Occipital lobe (tissue), 2 donors: ENCODE data around the gene CRK. TPM values are rescaled to one million over a fixed set of nuclear protein-coding genes. Genes with fewer than 3 reads are reported as not detected.
"Not testable (repeated sequence)": the region's sequence is repeated elsewhere in the genome, so short reads cannot be mapped to it uniquely, and the experiment has no call there.

Source experiments
- DNase-seq: peaks from one replicate; lab custom pipeline; 2025; lab: John Stamatoyannopoulos, UW
- total RNA-seq: library from RNA; depleted of rRNA; stranded (reverse); fragments of >200 nt; gene quantifications from one replicate; pipeline ENCODE4 v1.2.3, GENCODE V29; 2014

The CRK gene
- total RNA-seq, 1 donor from 2014 or later = 152 TPM

- no peak for DNase-seq
These were observed 12.0 kb upstream of the CRK start for GRCh38 chr17:1467898-1468492.

GRCh38 chr17:1467258-1467657 is 11.2 kb upstream of the CRK start:
- DNase-seq = no peak

GRCh38 chr17:1464186-1464585 is 8.2 kb upstream of the CRK start:
- no peak for DNase-seq

GRCh38 chr17:1462164-1463112 is 6.4 kb upstream of the CRK start:
- DNase-seq = no peak

- no peak for DNase-seq
These were observed 5.3 kb upstream of the CRK start for GRCh38 chr17:1461198-1461944.

- DNase-seq = no peak
These were observed 4.2 kb upstream of the CRK start for GRCh38 chr17:1460233-1460632.

- no peak for DNase-seq
These were observed 688 bp downstream of the CRK start for GRCh38 chr17:1455291-1455796.

- no peak for DNase-seq
These were observed 1.5 kb downstream of the CRK start for GRCh38 chr17:1454541-1454940.

- DNase-seq = not testable (repeated sequence)
These were observed 2.3 kb downstream of the CRK start for GRCh38 chr17:1453694-1454093.

GRCh38 chr17:1452836-1453235 is 3.2 kb downstream of the CRK start:
- DNase-seq = no peak

GRCh38 chr17:1450261-1450660 is 5.8 kb downstream of the CRK start:
- DNase-seq = not testable (repeated sequence)

GRCh38 chr17:1449412-1449967 is 6.5 kb downstream of the CRK start:
- DNase-seq = no peak

- DNase-seq = no peak
These were observed 9.0 kb downstream of the CRK start for GRCh38 chr17:1447052-1447451.

- DNase-seq = no peak
These were observed 9.8 kb downstream of the CRK start for GRCh38 chr17:1446201-1446600.

GRCh38 chr17:1445695-1446094 is 10.3 kb downstream of the CRK start:
- not testable (repeated sequence) for DNase-seq

- not testable (repeated sequence) for DNase-seq
These were observed 13.3 kb downstream of the CRK start for GRCh38 chr17:1442721-1443120.

- no peak for DNase-seq
These were observed 13.8 kb downstream of the CRK start for GRCh38 chr17:1442187-1442586.

GRCh38 chr17:1440921-1441320 is 15.1 kb downstream of the CRK start:
- DNase-seq = no peak

- no peak for DNase-seq
These were observed 17.4 kb downstream of the CRK start for GRCh38 chr17:1438593-1439083.

GRCh38 chr17:1435326-1435725 is 20.7 kb downstream of the CRK start:
- no peak for DNase-seq

- no peak for DNase-seq
These were observed 21.9 kb downstream of the CRK start for GRCh38 chr17:1434150-1434549.
